ENCODE data around the gene ZFP3.
A peak's percentile ranks its signal among the peaks of the same experiment; 100 is the strongest.
"Not testable (repeated sequence)": the region's sequence is repeated elsewhere in the genome, so short reads cannot be mapped to it uniquely, and the experiment has no call there.

Gene ZFP3

GRCh38 chr17:5115673-5116651, 37.7 kb downstream of the ZFP3 start, which contains the start of gene USP6:
Gene USP6, plus strand, starts transcription at chr17:5116032. Its CDS starts 14,336 bp downstream, at chr17:5130368.
- Histone ChIP-seq H3K27ac (ENCODE audit: insufficient read depth, low read depth, low read length, poor library complexity, severe bottlenecking) (no peak within 1 kb of the TSS), H3K27me3 (ENCODE audit: control insufficient read depth, insufficient read depth, low read length, poor library complexity, severe bottlenecking) (peaks cover 5% of the 10 kb centered on the region), H3K36me3 (ENCODE audit: control insufficient read depth, insufficient read depth, low read length) (no peaks in the 10 kb centered on the region), H3K4me3 (ENCODE audit: insufficient read depth, low read depth, low read length) (no peak within 1 kb of the TSS), H3K9me3 (ENCODE audit: control insufficient read depth, low read length) (no peaks in the 10 kb centered on the region), H3K4me1 (ENCODE audit: control insufficient read depth, insufficient read depth, low read length) (no peaks in the 10 kb centered on the region)
- 93% methylated on average over 87 of the region's 87 CpGs for WGBS, 2 experiments

- Histone ChIP-seq H3K9me3 (ENCODE audit: control insufficient read depth, low read length) (no peaks in the 10 kb centered on the region), H3K4me3 (ENCODE audit: insufficient read depth, low read depth, low read length) (no peak overlapping the region), H3K36me3 (ENCODE audit: control insufficient read depth, insufficient read depth, low read length) (no peaks in the 10 kb centered on the region), H3K4me1 (ENCODE audit: control insufficient read depth, insufficient read depth, low read length) (no peaks in the 10 kb centered on the region), H3K27me3 (ENCODE audit: control insufficient read depth, insufficient read depth, low read length, poor library complexity, severe bottlenecking) (peaks cover 15% of the 10 kb centered on the region), H3K27ac (ENCODE audit: insufficient read depth, low read depth, low read length, poor library complexity, severe bottlenecking) (no peak overlapping the region)
- WGBS, 2 experiments: 85 to 86% methylated on average over 6 of the region's 6 CpGs
These were observed 40.0 kb downstream of the ZFP3 start for GRCh38 chr17:5118219-5118618.

GRCh38 chr17:5120036-5120435, 41.8 kb downstream of the ZFP3 start:
- Histone ChIP-seq H3K36me3 (ENCODE audit: control insufficient read depth, insufficient read depth, low read length) (no peaks in the 10 kb centered on the region), H3K27me3 (ENCODE audit: control insufficient read depth, insufficient read depth, low read length, poor library complexity, severe bottlenecking) (peaks cover 15% of the 10 kb centered on the region), H3K9me3 (ENCODE audit: control insufficient read depth, low read length) (no peaks in the 10 kb centered on the region), H3K4me3 (ENCODE audit: insufficient read depth, low read depth, low read length) (no peak overlapping the region), H3K4me1 (ENCODE audit: control insufficient read depth, insufficient read depth, low read length) (no peaks in the 10 kb centered on the region), H3K27ac (ENCODE audit: insufficient read depth, low read depth, low read length, poor library complexity, severe bottlenecking) (no peak overlapping the region)
- 87 to 91% methylated on average over 7 of the region's 7 CpGs for WGBS, 2 experiments

GRCh38 chr17:5120436-5121185, 42.3 kb downstream of the ZFP3 start:
- not testable (repeated sequence) for H3K9me3 ChIP-seq (ENCODE audit: control insufficient read depth, low read length); H3K36me3 ChIP-seq (ENCODE audit: control insufficient read depth, insufficient read depth, low read length); H3K4me3 ChIP-seq (ENCODE audit: insufficient read depth, low read depth, low read length); H3K4me1 ChIP-seq (ENCODE audit: control insufficient read depth, insufficient read depth, low read length); H3K27ac ChIP-seq (ENCODE audit: insufficient read depth, low read depth, low read length, poor library complexity, severe bottlenecking)
- 94 to 95% methylated on average over 6 of the region's 6 CpGs for WGBS, 2 experiments
- H3K27me3 ChIP-seq (ENCODE audit: control insufficient read depth, insufficient read depth, low read length, poor library complexity, severe bottlenecking): peaks cover 15% of the 10 kb centered on the region

GRCh38 chr17:5121186-5121841, 43.0 kb downstream of the ZFP3 start:
- Histone ChIP-seq H3K27ac (ENCODE audit: insufficient read depth, low read depth, low read length, poor library complexity, severe bottlenecking) (no peak overlapping the region), H3K4me1 (ENCODE audit: control insufficient read depth, insufficient read depth, low read length) (no peaks in the 10 kb centered on the region), H3K9me3 (ENCODE audit: control insufficient read depth, low read length) (no peaks in the 10 kb centered on the region), H3K27me3 (ENCODE audit: control insufficient read depth, insufficient read depth, low read length, poor library complexity, severe bottlenecking) (peaks cover 15% of the 10 kb centered on the region), H3K4me3 (ENCODE audit: insufficient read depth, low read depth, low read length) (no peak overlapping the region), H3K36me3 (ENCODE audit: control insufficient read depth, insufficient read depth, low read length) (no peaks in the 10 kb centered on the region)
- WGBS, 2 experiments: 92 to 93% methylated on average over 16 of the region's 16 CpGs

GRCh38 chr17:5122056-5122455, 43.8 kb downstream of the ZFP3 start:
- H3K4me1 ChIP-seq (ENCODE audit: control insufficient read depth, insufficient read depth, low read length); H3K27ac ChIP-seq (ENCODE audit: insufficient read depth, low read depth, low read length, poor library complexity, severe bottlenecking); H3K36me3 ChIP-seq (ENCODE audit: control insufficient read depth, insufficient read depth, low read length); H3K9me3 ChIP-seq (ENCODE audit: control insufficient read depth, low read length): not testable (repeated sequence)
- H3K27me3 ChIP-seq (ENCODE audit: control insufficient read depth, insufficient read depth, low read length, poor library complexity, severe bottlenecking): peaks cover 15% of the 10 kb centered on the region
- 73 to 77% methylated on average over 7 of the region's 7 CpGs for WGBS, 2 experiments
- peak overlapping the region; percentile 57 for H3K4me3 ChIP-seq (ENCODE audit: insufficient read depth, low read depth, low read length)

GRCh38 chr17:5122586-5123342, 44.5 kb downstream of the ZFP3 start:
- Histone ChIP-seq H3K36me3 (ENCODE audit: control insufficient read depth, insufficient read depth, low read length) (no peaks in the 10 kb centered on the region), H3K4me3 (ENCODE audit: insufficient read depth, low read depth, low read length) (peak overlapping the region; percentile 57), H3K27ac (ENCODE audit: insufficient read depth, low read depth, low read length, poor library complexity, severe bottlenecking) (no peak overlapping the region), H3K9me3 (ENCODE audit: control insufficient read depth, low read length) (no peaks in the 10 kb centered on the region), H3K4me1 (ENCODE audit: control insufficient read depth, insufficient read depth, low read length) (no peaks in the 10 kb centered on the region), H3K27me3 (ENCODE audit: control insufficient read depth, insufficient read depth, low read length, poor library complexity, severe bottlenecking) (peaks cover 15% of the 10 kb centered on the region)
- WGBS, 2 experiments: 7% methylated on average over 75 of the region's 75 CpGs

GRCh38 chr17:5123343-5124124, 45.3 kb downstream of the ZFP3 start:
- 87% methylated on average over 53 of the region's 53 CpGs for WGBS, 2 experiments
- peak overlapping the region; percentile 57 for H3K4me3 ChIP-seq (ENCODE audit: insufficient read depth, low read depth, low read length)
- H3K36me3 ChIP-seq (ENCODE audit: control insufficient read depth, insufficient read depth, low read length): no peaks in the 10 kb centered on the region

GRCh38 chr17:5124125-5124760, 46.0 kb downstream of the ZFP3 start:
- H3K9me3 ChIP-seq (ENCODE audit: control insufficient read depth, low read length); H3K27ac ChIP-seq (ENCODE audit: insufficient read depth, low read depth, low read length, poor library complexity, severe bottlenecking); H3K36me3 ChIP-seq (ENCODE audit: control insufficient read depth, insufficient read depth, low read length); H3K4me1 ChIP-seq (ENCODE audit: control insufficient read depth, insufficient read depth, low read length); H3K4me3 ChIP-seq (ENCODE audit: insufficient read depth, low read depth, low read length): not testable (repeated sequence)
- H3K27me3 ChIP-seq (ENCODE audit: control insufficient read depth, insufficient read depth, low read length, poor library complexity, severe bottlenecking): peaks cover 11% of the 10 kb centered on the region
- 89 to 91% methylated on average over 5 of the region's 5 CpGs for WGBS, 2 experiments

More at GRCh38 chr17:5123343-5124124, 45.3 kb downstream of the ZFP3 start:
- Histone ChIP-seq H3K27me3 (ENCODE audit: control insufficient read depth, insufficient read depth, low read length, poor library complexity, severe bottlenecking) (peaks cover 11% of the 10 kb centered on the region), H3K27ac (ENCODE audit: insufficient read depth, low read depth, low read length, poor library complexity, severe bottlenecking) (no peak overlapping the region), H3K4me1 (ENCODE audit: control insufficient read depth, insufficient read depth, low read length) (no peaks in the 10 kb centered on the region), H3K9me3 (ENCODE audit: control insufficient read depth, low read length) (no peaks in the 10 kb centered on the region)

Measured in ectodermal cell (in vitro differentiated cells).